Fibroblast of skin of left quadriceps (primary cell): ENCODE measurements around the gene EVPL.
"Not testable (repeated sequence)": the region's sequence is repeated elsewhere in the genome, so short reads cannot be mapped to it uniquely, and the experiment has no call there.

Experiments
- DNase-seq, 2 experiments: peaks; one replicate each; pipeline ENCODE4 v3.0.0-alpha.2; 2013; ENCODE audit warnings: low read depth in 2 of 2

The EVPL gene

DNA sequence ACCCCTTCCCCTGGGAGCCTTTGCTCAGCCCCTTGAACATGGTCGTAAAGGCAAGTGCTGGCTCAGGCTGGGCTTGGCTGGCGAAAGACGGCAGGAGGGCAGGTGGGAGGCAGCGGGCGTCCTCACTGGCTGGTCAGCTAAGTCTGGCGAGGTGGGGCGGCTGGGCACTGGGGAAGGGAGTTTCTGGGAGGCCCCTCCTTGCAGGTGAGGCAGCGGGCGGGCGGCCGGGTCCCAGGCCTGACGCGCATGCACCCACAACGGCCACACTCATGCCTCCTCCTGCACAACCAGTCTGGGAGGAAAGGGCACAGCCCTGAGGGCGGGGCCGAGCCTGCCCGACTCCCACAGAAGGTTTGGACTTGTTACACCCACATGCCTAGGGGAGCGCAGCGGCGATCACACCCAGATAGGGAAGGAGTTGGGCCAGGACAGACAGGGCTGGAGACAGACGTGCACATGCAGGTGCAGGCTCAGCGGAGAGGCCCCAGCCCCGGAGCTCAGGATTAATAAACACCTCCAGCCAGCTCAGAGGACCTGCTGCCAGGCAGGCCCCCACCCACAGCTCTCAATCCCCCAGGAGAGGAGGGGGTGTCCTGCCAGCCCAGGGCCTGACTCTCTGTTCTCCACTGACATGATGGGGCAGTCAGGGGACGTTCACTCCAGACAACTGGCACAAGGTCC is at the start of gene EVPL:
Gene EVPL, minus strand, starts transcription at position 148 of the 681 bp plus-strand sequence. Its CDS starts 108 bp downstream, at position 40.
- DNase-seq, result no peak

DNA sequence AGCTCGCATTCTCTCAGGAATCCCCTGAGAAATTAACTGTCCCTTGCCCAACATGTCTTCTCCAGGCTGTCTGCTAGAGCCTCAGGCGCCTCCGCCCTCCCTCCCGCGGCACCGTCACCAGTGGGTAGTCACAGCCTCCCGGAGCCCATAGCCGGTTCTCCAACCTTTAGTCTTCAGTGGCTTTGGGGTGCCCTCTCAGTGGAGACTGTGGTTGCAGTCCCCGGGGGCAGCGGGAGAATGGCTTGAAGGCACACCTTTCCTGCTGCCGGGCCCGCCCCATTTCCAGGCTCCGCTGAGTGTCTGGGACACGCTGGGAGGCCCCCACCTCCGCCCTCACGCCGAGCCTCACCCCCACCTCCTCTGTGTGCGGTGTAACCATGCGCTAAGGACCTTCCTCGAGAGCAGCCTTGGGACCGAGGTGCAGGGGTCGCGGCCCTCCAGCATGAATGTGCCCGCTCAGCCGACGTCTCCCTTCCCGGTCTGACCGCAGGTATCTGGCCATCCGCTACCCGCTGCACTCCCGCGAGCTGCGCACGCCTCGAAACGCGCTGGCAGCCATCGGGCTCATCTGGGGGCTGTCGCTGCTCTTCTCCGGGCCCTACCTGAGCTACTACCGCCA is 49.1 kb upstream of the EVPL start:
- DNase-seq, result no peak

DNA sequence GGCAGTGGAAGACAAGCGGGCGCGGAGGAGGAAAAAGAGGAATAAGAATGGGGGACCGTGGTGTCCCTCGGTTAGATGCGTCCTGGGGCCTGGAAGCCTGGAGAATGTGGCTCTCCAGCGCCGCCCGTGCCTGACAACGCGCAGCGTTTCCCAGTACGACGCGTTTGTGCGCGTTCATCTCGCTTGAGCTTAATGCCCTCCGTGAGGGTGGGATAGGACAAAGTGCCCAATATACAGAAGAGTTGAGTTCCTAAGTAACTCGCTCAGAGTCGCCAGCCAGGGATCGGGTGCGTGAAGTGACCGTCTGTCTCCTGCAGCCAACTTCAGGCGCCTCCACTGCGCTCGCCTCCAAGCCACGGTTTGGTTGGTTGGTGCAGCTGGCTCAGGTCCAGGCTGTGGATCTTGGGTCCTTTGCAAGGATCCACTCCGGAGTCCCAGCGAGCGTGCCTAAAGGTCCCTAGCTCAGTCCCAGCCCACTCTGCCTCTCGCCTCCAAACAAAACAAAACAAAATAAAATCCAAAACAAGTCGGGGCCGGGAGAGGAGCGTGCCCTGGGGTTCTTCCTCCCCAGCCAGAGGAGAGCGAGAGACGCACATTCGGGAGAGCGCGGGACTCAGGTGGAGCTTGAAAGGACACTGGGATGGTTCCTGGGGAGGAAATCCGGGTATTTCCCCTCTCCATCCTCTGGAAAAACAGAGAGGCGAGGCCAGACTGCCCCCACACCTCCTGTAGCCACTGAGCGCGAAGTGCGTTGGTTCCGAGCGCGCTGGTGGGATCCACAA is 48.4 kb upstream of the EVPL start:
- DNase-seq, result no peak

DNA sequence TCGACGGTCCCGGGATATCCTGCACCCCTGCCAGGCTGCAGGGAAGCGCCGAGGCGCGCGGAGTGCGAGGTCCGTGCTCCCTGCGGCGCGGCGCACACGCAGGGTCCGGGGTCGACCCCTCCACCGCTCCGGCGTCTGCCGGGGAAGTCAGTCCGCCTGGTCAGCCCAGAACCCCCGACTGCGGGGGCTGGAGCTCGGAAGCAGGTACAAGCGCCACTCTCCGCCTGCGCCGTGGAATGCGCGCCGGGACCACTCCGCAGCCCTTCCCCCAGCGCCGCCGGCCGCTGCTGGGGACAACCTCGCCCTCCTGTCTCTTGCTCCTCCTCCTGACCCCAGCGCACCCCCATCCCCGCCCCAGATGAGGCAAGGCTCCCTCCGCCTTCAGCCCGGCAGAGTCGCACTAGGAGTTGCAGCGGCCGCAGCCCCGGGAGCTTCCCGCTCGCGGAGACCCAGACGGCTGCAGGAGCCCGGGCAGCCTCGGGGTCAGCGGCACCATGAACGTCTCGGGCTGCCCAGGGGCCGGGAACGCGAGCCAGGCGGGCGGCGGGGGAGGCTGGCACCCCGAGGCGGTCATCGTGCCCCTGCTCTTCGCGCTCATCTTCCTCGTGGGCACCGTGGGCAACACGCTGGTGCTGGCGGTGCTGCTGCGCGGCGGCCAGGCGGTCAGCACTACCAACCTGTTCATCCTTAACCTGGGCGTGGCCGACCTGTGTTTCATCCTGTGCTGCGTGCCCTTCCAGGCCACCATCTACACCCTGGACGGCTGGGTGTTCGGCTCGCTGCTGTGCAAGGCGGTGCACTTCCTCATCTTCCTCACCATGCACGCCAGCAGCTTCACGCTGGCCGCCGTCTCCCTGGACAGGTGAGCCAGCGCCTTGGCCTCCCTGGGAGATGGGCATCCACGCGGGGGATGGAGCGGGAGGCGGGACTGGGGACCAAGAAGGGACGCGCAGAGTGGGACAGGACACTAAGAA is 47.6 kb upstream of the EVPL start, which contains the start of gene GALR2:
Gene GALR2, plus strand, starts transcription at position 392 of the 974 bp plus-strand sequence. Its CDS starts 103 bp downstream, at position 495.
- no peak for DNase-seq

DNA sequence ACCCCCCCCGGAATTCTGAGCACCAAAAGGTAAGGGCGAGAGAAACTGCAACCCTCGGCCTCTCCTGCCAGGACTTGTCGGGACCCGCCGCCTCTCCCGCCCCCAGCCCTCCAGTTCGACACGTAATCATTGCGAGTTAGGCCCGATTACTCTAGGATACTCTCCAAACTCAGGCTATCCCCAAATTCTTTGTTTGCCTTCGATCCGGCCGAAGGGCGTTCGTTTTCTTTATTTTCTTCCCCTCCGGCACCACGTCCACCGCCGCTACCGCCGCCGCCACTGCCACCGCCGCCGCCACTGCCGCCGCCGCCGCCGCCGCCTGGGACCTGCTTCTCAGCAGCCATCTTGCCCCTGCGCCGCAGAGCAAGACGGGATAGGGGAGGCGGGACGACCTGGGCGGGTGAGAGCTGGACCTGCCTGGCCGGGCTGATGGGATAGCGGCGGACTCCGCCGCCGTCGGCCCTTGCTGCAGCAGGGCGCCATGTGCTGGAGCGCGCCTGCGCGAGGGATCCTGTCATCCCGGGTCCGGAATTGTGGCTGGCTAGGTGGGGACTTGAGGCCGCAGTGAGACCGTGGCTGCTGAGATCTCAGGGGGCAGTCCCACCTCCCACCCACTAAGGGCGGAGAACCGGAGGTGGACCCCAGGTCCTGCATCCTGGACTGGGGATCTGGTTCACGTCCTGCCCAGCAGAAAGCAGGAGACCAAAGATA is 45.2 kb upstream of the EVPL start, which contains the start of gene SRP68:
Gene SRP68, minus strand, starts transcription at position 370 of the 711 bp plus-strand sequence. Its CDS starts 26 bp downstream, at position 344.
- peak; percentile 71 to 78 for DNase-seq

DNA sequence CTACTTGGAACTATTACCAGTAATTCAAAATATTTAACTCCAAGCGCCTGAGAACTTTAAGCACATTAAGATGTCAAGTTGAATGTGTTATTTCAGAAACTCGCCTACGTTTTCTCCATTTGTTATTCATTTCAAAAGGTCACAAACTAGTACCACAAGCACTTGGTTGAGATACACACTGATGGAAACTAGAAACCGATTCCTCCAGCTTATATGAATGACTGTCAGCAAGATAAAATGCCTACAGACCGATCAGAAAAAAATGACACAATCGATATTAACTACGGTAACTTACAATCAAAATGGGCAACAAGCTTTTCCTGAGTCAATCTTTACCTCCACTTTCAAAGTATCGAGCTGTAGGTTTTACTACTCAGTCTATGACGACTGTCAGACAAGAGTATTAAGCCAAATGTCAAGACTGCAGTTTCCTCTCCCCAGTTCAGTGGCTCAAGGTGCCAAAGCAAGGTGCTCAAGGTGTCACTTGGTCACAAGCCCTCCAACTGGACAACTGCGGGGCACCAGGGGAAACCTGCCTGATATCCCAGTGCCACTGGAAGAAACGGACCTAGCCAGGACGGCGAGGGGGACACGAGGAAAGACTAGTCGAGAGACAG is 44.5 kb upstream of the EVPL start:
- DNase-seq, result no peak

DNA sequence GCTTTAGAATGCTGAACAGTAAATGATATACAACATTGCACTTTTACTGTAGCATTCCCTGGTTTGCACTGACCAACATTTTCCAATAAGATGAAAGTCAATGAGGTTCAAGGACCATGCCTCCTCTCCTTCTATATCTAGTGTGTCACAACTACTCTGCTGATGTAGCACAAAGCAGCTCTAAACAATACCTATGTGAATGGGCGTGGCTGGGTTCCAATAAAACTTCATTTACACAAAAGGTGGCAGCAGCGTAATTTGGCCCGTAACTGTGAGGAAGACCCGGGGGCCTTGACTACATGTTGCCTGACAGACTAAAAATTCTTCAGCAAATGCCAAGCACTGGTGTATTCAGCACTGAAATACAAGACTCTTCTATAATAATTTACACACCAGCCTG is 38.7 kb upstream of the EVPL start:
- DNase-seq, result no peak

DNA sequence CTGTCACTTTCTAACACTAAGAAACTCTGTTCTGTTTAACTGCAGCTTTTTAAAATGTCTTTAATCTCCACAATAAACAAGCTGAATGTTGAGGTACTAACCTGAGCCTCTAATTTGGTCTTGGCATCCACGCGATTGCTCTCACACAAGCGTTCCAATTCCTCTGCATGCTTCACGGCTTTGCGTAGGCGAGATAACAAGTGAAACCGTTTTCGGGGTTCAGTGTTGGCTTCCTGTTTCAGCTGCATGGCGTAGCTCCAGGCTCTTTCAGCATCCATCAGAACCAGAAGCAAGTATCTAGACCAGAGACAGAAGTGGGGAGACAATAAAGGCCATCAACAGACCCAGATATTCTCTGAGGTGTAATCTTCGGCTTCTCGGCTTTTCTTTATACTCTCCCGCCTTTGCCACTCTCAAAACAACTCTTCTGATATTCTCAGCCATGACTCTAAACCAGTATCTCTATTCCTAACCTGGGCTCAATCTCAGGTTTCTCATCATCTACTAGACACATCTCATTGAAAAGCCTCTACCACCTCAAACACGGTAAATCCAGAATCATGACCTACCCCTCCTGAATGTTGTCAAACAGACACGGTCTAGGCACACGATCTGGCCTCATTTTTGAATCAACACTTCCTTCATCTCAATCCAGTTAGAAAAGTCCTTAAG is 36.9 kb upstream of the EVPL start:
- no peak for DNase-seq

DNA sequence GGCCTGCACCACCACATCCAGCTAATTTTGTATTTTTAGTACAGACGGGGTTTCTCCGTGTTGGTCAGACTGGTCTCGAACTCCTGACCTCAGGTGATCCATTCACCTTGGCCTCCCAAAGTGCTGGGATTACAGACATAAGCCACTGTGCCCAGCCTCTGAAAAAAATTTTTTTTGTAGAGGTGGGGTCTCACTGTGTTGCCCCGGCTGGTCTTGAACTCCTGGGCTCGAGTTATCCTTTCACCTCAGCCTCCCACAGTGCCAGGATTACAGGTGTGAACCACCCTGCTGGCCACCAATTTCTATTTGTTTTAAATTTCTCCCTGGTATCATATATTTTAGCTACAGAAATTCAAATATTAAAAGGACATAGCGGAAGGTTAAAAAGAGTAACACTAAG is 31.2 kb upstream of the EVPL start:
- DNase-seq, result not testable (repeated sequence)

DNA sequence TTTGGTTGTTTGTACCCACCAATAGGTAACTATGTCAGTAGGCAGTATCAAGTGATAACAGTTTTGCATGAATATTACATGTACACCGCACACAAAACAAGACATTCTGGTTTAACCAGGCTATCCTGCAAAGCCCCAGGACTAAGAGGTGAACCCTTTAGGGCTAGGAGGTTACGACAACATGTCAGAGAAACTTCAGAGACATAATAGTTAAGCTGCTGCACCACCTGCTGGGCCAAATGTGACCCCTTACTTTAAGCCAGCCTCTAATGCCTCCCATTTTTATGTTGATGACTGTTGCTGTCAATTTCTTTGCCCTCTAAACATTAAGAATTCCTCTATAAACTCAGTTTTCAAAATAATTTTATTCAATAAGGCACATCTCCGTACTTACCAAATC is 29.8 kb upstream of the EVPL start:
- no peak for DNase-seq

DNA sequence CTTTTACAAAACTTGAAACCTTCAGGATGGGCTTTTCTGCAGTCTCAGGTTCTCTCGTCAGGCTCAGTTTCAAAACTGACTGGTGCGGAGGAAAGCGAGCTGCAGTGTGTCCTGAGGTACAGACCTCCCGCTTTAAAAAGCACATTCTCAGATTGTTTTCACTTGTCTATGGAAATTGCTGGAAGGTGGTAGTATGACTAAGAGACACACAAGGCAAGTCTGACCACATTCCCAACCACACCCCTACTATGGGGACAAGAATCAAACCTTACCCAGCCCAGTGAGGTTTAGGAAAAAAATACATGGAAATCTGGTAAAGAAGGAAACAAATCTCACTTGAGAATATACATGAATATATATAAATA is 27.0 kb upstream of the EVPL start:
- no peak for DNase-seq

DNA sequence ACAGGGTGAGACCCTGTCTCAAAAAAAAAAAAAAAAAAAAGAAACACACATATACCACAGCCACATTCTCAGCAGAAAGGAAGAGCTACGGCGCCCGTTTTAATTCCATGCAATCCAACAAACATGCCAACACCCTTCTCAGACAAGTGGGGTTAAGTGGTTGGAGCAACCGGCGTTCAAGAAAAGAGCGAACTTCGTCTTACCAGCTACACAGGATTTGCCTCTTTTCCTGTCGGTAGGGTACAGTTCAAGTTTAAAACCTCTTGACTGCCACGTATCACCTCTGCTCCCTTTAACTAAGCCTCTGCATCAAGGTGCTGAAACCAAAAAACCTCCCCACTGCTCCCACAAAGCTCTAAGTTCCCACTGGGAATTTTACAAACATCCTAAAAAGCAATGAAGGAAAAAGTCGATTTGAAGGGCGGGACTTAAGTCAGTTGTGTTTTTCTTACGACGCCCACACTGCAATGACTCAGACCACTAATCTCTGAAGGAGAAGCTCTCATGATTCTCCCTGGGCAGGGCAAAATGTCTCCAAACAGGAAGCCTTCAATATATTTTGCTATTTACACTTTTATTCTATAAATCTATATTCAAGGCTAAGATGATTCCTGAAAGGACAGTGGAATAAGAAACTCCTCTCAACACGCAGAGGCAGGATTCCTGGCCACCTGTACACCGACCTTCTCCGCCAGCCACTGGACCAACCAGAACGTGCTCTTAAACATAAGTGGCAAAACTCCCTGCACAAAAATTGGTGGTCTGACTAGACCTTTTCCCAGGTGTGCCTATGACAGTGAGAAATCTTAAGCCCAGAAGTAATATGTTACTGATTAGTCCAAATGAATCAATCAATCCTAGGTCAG is 26.4 kb upstream of the EVPL start:
- no peak for DNase-seq

DNA sequence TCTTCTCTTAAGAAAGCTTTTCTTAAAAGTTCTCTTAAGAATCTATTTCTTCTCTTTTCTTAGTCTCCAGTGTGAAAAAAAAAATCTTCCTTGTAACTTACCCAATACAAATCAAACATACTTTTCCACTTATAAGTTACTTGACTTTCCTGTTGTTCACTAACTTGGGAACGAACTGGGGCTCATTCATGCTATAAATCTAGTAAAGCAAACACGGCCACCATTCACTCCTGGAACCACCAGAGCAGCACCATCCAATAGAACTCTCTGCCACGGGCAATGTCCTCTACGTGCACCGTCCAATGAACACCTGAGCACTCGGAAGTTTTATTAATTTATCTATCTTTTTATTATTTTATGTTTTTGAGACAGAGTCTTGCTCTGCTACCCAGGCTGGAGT is 24.5 kb upstream of the EVPL start:
- no peak for DNase-seq

DNA sequence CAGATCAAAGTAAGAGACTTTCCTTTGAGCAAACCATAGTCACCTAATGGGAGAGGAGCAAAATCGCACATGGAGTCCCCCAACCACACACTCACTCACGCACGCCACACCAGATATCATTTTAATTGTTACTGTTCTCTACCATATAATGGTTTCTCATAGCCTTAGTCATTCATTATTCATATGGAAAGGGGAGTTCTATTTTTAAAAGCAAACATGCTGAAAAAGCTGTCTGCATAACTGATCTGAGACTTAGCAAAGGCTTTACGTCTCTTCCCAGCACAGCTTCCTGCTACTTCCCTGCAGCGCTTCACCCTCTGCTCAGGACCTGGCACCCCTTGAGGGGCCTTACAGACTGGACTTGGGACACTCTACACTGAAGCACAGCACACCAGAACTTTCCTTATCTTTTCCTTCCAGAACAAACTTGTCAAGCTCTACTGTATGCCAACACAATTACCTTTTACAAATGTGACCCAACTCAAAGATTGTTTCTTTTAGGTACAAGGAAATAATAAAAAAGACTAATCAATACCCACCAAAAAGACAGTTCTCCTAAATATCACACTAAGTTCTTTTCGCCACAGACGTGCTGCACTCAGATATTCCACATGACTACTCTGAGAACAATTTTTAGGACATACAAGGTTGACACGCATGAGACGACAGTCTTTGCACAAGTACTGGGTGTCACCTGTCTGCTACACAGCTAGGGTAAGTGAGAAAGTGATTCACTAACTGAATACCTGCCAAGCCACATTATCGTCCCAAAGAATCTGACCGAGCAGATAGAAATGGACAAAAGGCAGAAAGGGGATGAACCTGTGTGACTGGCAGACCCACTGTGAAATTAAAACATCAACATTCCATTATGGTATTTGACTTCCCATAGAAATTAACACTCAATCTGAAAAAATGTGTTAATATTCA is 23.7 kb upstream of the EVPL start:
- no peak for DNase-seq

DNA sequence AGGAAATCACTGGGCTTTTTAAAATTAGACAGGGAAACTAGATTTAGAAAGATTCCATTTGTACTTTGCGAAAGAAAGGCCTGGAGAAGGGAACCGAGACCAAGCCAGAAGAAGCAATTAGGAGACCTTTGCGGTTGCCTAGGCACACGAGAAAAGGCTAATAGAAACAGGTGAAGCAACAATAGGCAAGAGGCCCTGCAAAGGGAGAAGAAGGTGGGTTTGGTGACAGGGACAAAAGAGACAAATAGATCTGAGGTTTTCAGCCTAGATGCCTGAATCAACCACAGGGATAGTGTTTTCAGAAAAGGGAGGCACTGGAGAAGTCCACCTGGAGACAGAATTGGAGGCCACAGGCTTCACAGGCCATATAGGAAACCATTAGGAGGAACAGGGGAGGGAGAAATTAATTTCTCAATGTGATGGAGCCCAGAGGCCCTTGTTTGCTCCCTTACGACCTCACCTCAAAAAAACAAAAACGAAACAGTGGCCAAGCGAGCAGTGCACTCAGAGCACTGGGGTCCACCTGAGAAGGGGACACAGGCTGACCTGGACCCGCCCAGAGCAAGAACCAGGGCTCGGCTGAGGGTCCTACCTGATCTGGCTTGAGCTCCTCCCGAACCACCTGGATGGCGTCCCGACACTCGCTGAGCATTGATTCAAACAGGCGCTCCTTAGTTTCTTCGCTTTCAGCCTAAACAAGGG is 22.9 kb upstream of the EVPL start:
- no peak for DNase-seq

DNA sequence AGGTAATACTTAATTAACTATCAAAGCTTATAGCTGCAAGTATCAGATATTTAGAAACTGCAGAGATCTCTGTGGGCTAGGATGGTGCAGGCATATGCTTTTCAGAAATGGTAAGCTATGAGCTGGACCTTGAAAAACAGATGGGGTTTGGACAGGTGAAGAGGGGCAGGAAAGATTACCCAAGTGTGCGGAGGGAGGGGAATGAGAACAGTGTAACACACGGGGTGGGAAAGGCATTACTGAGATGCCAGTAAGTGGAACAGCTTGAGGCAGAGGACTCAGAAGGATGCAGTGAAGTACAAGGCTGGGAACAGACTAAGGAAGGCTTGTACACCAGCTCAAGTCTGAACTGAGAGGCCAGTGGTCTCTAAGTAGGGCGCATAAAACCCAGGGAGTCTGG is 22.1 kb upstream of the EVPL start:
- DNase-seq, result no peak

DNA sequence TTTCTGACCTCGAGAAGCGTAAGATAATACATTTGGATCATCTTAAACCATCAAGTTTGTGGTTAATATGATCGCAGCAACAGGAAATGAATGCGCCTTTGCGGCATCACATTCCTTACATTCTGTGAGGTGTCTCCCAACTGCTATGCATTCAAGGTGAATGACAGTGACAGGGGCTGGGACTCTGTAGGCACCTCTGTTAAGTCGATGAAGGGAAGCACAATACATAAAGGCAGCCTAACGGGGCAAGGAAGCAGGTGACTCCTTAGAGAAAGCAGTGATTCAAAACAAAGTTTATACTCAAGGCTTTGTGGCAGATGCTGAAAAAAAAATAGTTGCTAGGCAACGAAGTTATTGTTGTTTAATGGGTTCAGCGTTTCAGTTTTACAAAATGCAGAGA is 21.6 kb upstream of the EVPL start:
- no peak for DNase-seq
